ENCODE results near the gene ST3GAL3. TPM values are rescaled to one million over a fixed set of nuclear protein-coding genes. Genes with fewer than 3 reads are reported as not detected.

The ST3GAL3 gene
- polyA plus RNA-seq, 2 of the 4 experiments (the other 2 are of a cell fraction): 2.5 to 4.0 TPM

DNA sequence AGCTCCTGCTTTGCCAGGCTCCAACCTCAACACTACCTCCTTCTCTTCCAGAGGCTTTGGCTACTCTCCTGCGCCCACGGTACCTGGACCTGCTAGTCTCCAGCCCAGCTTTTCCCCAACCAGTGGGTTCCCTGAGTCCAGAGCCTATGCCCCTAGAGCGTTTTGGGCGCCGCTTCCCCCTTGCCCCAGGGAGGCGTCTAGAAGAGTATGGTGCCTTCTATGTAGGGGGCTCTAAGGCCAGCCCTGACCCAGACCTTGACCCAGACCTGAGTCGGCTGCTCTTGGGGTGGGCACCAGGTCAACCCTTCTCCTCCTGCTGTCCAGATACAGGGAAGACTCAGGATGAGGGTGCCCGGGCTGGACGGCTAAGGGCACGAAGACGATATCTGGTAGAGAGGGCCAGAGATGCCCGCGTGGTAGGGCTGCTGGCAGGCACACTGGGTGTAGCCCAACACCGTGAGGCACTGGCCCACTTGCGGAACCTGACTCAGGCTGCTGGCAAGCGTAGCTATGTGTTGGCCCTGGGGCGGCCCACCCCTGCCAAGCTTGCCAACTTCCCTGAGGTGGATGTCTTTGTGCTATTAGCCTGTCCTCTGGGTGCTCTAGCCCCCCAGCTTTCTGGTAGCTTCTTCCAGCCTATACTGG, 264.1 kb downstream of the ST3GAL3 start (continued):
- TF ChIP-seq NPAS2 (CRISPR knock-in tag; IDR thresholded peaks at IDR 0.05; ENCODE audit: borderline replicate concordance) (no peak), JUN (IDR thresholded peaks at IDR 0.05) (no peak)

- DNase-seq (ENCODE audit: low read depth in 1 of 2, low spot score in 1 of 2) (peak in 1 of 2 experiments; percentile 46), FAIRE-seq (no peak), ATAC-seq (peak in 1 of 2 experiments; percentile 6; a peak in 2 of 6 replicates)
- CTCF ChIA-PET: interaction anchor here (2.2 to 3.1 kb wide), 2 partner anchors 31 to 210 kb away, joined by 6 to 15 read pairs; no protein-coding TSS in a partner anchor
- H3K4me1 ChIP-seq: peaks cover 35% of the 10 kb centered on the region; the same call in 2 of the 3 replicates
- TF ChIP-seq HOXA7 (CRISPR knock-in tag; IDR thresholded peaks at IDR 0.05): no peak
- TF ChIP-seq TP53 (CRISPR knock-in tag; IDR thresholded peaks at IDR 0.05): no peak
- no peak for TF ChIP-seq ZSCAN20 (CRISPR knock-in tag; IDR thresholded peaks at IDR 0.05)
- no peak for TF ChIP-seq MAZ (IDR thresholded peaks at IDR 0.05; ENCODE audit: borderline replicate concordance, low read depth, low read length)
- TF ChIP-seq RCOR1 (IDR thresholded peaks at IDR 0.05; ENCODE audit: low read depth, low read length): no peak
- TF ChIP-seq KDM5A (IDR thresholded peaks at IDR 0.05): no peak
- TF ChIP-seq, protein P1, sequence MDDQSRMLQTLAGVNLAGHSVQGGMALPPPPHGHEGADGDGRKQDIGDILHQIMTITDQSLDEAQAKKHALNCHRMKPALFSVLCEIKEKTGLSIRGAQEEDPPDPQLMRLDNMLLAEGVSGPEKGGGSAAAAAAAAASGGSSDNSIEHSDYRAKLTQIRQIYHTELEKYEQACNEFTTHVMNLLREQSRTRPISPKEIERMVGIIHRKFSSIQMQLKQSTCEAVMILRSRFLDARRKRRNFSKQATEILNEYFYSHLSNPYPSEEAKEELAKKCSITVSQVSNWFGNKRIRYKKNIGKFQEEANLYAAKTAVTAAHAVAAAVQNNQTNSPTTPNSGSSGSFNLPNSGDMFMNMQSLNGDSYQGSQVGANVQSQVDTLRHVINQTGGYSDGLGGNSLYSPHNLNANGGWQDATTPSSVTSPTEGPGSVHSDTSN (IDR thresholded peaks at IDR 0.05): 0 out of 2 replicates have a peak, but pooled peaks have one; percentile 39
- no peak for TF ChIP-seq EP300 (IDR thresholded peaks at IDR 0.05)
- H3K4me2 ChIP-seq: peak overlapping the region; percentile 79
- no peaks in the 10 kb centered on the region for H3K9me3 ChIP-seq
- POLR2A ChIA-PET: interaction anchor here (0.8 to 1.5 kb wide), 2 partner anchors 321 to 324 kb away, joined by 3 to 5 read pairs; partner anchors contain the start of gene KDM4A
- H3K4me3 ChIP-seq: peak overlapping the region; percentile 95
- 58% methylated on average over 9 of the region's 9 CpGs for WGBS (ENCODE audit: missing lambda C conversion rate)
- H3K27ac ChIP-seq: peak overlapping the region; percentile 94 to 95
Observed at GRCh38 chr1:43973981-43974442, 266.7 kb downstream of the ST3GAL3 start.

DNA sequence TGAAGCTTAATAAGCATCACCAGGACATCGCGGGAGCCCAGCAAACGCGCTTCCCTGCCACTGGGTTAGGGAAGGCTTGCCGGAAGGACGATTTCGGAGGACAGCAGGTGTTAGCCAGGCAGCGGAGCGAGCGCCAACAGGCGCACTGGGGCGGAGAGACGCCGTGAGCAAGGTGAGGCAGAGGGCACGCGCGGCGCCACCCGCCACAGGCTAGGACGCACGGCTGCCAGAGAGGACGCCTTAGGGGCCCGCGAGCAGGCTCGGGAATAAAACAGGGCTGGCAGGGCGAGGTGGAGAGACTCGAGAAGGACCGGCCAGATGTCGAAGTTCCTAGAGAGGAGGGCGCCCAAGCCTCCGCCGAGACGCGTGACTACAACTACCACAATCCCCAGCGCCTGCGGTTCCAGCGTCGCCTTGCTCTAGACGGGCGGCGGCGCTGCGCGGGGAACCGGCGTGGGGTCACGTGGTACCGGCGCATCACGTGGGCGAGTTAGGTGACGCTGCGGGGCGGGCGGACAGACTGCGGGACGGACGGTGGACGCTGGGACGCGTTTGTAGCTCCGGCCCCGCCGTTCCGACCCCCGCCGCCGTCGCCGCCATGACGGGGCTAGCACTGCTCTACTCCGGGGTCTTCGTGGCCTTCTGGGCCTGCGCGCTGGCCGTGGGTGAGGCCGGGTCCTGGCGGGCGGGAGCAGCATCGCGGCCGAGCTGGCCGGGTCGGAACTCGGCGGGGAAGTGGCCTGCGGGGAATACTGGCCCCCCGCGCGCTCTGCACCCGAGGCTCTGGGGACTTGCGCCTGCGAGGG, 267.3 kb downstream of the ST3GAL3 start, which contains the start of gene ATP6V0B:
Gene ATP6V0B (plus strand): TSS at position 518 of the 806 bp plus-strand sequence. CDS start 81 bp downstream, at position 599.
- DNase-seq (ENCODE audit: low read depth in 1 of 2, low spot score in 1 of 2): peak; percentile 87 to 91
- POLR2A ChIA-PET: interaction anchor here (0.8 to 1.5 kb wide), 2 partner anchors 322 to 324 kb away, joined by 3 to 5 read pairs; partner anchors contain the start of gene KDM4A
- peaks cover 35% of the 10 kb centered on the region; the same call in 2 of the 3 replicates for H3K4me1 ChIP-seq
- no peak for TF ChIP-seq EHMT2 (IDR thresholded peaks at IDR 0.05; ENCODE audit: low read depth)
- TF ChIP-seq, protein P2, sequence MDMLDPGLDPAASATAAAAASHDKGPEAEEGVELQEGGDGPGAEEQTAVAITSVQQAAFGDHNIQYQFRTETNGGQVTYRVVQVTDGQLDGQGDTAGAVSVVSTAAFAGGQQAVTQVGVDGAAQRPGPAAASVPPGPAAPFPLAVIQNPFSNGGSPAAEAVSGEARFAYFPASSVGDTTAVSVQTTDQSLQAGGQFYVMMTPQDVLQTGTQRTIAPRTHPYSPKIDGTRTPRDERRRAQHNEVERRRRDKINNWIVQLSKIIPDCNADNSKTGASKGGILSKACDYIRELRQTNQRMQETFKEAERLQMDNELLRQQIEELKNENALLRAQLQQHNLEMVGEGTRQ (IDR thresholded peaks at IDR 0.05): peak; percentile 99
- TF ChIP-seq POLR2AphosphoS2 (conservative IDR thresholded peaks at IDR 0.05; ENCODE audit: low read length): no peak
- no peak for TF ChIP-seq RNF2 (IDR thresholded peaks at IDR 0.05; ENCODE audit: borderline replicate concordance, low read depth)
- no peak for TF ChIP-seq CHD2 (IDR thresholded peaks at IDR 0.05; ENCODE audit: low read length, partially characterized antibody)
- no peak for TF ChIP-seq CBX8 (IDR thresholded peaks at IDR 0.05)
- no peak for TF ChIP-seq TFCP2L1 (CRISPR knock-in tag; IDR thresholded peaks at IDR 0.05)
- no peak for TF ChIP-seq ZSCAN20 (CRISPR knock-in tag; IDR thresholded peaks at IDR 0.05)
- TF ChIP-seq EP300 (IDR thresholded peaks at IDR 0.05): no peak
- no peak for TF ChIP-seq MAFK (IDR thresholded peaks at IDR 0.05; ENCODE audit: partially characterized antibody)
- no peak for TF ChIP-seq GATA3 (IDR thresholded peaks at IDR 0.05; ENCODE audit: borderline replicate concordance)
- TF ChIP-seq RFX5 (IDR thresholded peaks at IDR 0.05): no peak
- peak; percentile 44 to 80; a peak in 4 of 5 replicates for TF ChIP-seq JUN (IDR thresholded peaks at IDR 0.05)
- no peak for TF ChIP-seq ELK1 (IDR thresholded peaks at IDR 0.05; ENCODE audit: low read depth, low read length)
- no peak for TF ChIP-seq HES2 (IDR thresholded peaks at IDR 0.05)
- no peak for TF ChIP-seq RCOR1 (IDR thresholded peaks at IDR 0.05; ENCODE audit: low read depth, low read length)
- TF ChIP-seq HMGXB4 (CRISPR knock-in tag; IDR thresholded peaks at IDR 0.05; ENCODE audit: borderline replicate concordance): no peak
- peak; percentile 86 for TF ChIP-seq NPAS2 (CRISPR knock-in tag; IDR thresholded peaks at IDR 0.05; ENCODE audit: borderline replicate concordance)
- TF ChIP-seq ESRRA (IDR thresholded peaks at IDR 0.05; ENCODE audit: borderline replicate concordance, low read length): no peak
- no peak for TF ChIP-seq SMC3 (IDR thresholded peaks at IDR 0.05)
- TF ChIP-seq MYC (IDR thresholded peaks at IDR 0.05; ENCODE audit: borderline replicate concordance, low read length): no peak

More for the DNA sequence above, 267.3 kb downstream of the ST3GAL3 start, which contains the start of gene ATP6V0B:
- H3K27ac ChIP-seq: peak within 1 kb of the TSS; percentile 94 to 95
- peak within 1 kb of the TSS; percentile 95 for H3K4me3 ChIP-seq
- H3K9me3 ChIP-seq: no peaks in the 10 kb centered on the region
- CTCF ChIA-PET: interaction anchor here (1.0 to 3.1 kb wide), 6 partner anchors 14 to 211 kb away, joined by 3 to 15 read pairs (median 7); no protein-coding TSS in a partner anchor
- FAIRE-seq (no peak), ATAC-seq (peak; percentile 73 to 85)
- 4% methylated on average over 19 of the region's 93 CpGs for WGBS (ENCODE audit: missing lambda C conversion rate)
- peak within 1 kb of the TSS; percentile 79 for H3K4me2 ChIP-seq
